NCI-H460 (cell line): ENCODE measurements around the gene NCAM1. TPM values are rescaled to one million over a fixed set of nuclear protein-coding genes. Genes with fewer than 3 reads are reported as not detected.
"Not testable (repeated sequence)": the region's sequence is repeated elsewhere in the genome, so short reads cannot be mapped to it uniquely, and the experiment has no call there.

Experiments used
- DNase-seq: peaks from one replicate; pipeline ENCODE4 v3.0.0-alpha.2; 2016; ENCODE audit warnings: low read depth; ENCODE audit errors: extremely low read depth
- total RNA-seq: library from RNA; depleted of rRNA; stranded (reverse); fragments of >200 nt; shearing (Covaris generic); gene quantifications from 2 replicates; pipeline ENCODE4 v1.2.3, GENCODE V29; 2014

The NCAM1 gene
- total RNA-seq, 1 experiment from 2014 or later, result 19.8 TPM

- DNase-seq, result peak; percentile 48
These were observed 328.4 kb downstream of the NCAM1 start for GRCh38 chr11:113289431-113290187.

- DNase-seq, result no peak
These were observed 332.7 kb downstream of the NCAM1 start for GRCh38 chr11:113293936-113294335.

- no peak for DNase-seq
These were observed 334.8 kb downstream of the NCAM1 start for GRCh38 chr11:113295993-113296392.

GRCh38 chr11:113296447-113297205 lies 335.4 kb downstream of the NCAM1 start:
- DNase-seq, result no peak

GRCh38 chr11:113298496-113298895 lies 337.3 kb downstream of the NCAM1 start:
- DNase-seq, result not testable (repeated sequence)

GRCh38 chr11:113304916-113305315 lies 343.7 kb downstream of the NCAM1 start:
- DNase-seq, result no peak

- peak; percentile 61 for DNase-seq
These were observed 344.5 kb downstream of the NCAM1 start for GRCh38 chr11:113305440-113306336.

- no peak for DNase-seq
These were observed 347.4 kb downstream of the NCAM1 start for GRCh38 chr11:113308601-113309000.

- DNase-seq, result no peak
These were observed 350.3 kb downstream of the NCAM1 start for GRCh38 chr11:113311536-113311935.

GRCh38 chr11:113313601-113314000 lies 352.4 kb downstream of the NCAM1 start:
- DNase-seq, result no peak

- no peak for DNase-seq
These were observed 352.8 kb downstream of the NCAM1 start for GRCh38 chr11:113314065-113314388.

- peak; percentile 84 for DNase-seq
These were observed 353.4 kb downstream of the NCAM1 start, which contains the start of gene TTC12 for GRCh38 chr11:113314389-113315301. Gene TTC12, plus strand, starts transcription at chr11:113314583. Its CDS starts 1,675 bp downstream, at chr11:113316258.

GRCh38 chr11:113315811-113316210 lies 354.6 kb downstream of the NCAM1 start:
- DNase-seq, result no peak

- DNase-seq, result no peak
These were observed 355.0 kb downstream of the NCAM1 start for GRCh38 chr11:113316256-113316655.

- DNase-seq, result no peak
These were observed 356.1 kb downstream of the NCAM1 start for GRCh38 chr11:113317339-113317738.

GRCh38 chr11:113319085-113319484 lies 357.9 kb downstream of the NCAM1 start:
- no peak for DNase-seq

GRCh38 chr11:113322158-113322557 lies 360.9 kb downstream of the NCAM1 start:
- DNase-seq, result no peak

GRCh38 chr11:113324250-113324649 lies 363.0 kb downstream of the NCAM1 start:
- no peak for DNase-seq
